Vagina (tissue), 2 donors: ENCODE results near the gene TRIM24. TPM values are rescaled to one million over a fixed set of nuclear protein-coding genes. Genes with fewer than 3 reads are reported as not detected.

Experiments
- DNase-seq, 2 donors: peaks; one replicate each; pipeline ENCODE4 v3.0.0-alpha.2; 2017; ENCODE audit errors: extremely low spot score in 2 of 2
- H3K27ac ChIP-seq: fragments of 200-600 bp; sonication (generic); one replicate; pipeline ENCODE4 v1.5.1; 2019
- H3K27me3 ChIP-seq: fragments of 200-600 bp; sonication (generic); one replicate; pipeline ENCODE4 v1.5.1; 2019
- H3K36me3 ChIP-seq, 2 donors: fragments of 200-600 bp; sonication (generic); one replicate each; pipeline ENCODE4 v1.5.1; 2017 to 2019
- H3K4me1 ChIP-seq: fragments of 200-600 bp; sonication (generic); one replicate; pipeline ENCODE4 v1.5.1; 2019
- H3K4me3 ChIP-seq, 2 donors: fragments of 200-600 bp; sonication (generic); 1 replicate in 1 of 2; 2 replicates in 1 of 2; pipeline ENCODE4 v1.5.1; 2016 to 2019
- H3K9me3 ChIP-seq: fragments of 200-600 bp; sonication (generic); one replicate; pipeline ENCODE4 v1.5.1; 2019
- CTCF ChIP-seq, 3 experiments: fragments of 450-650 bp in 2 of 3; fragments of 200-600 bp in 1 of 3; sonication (generic) in 1 of 3; IDR thresholded peaks; one replicate each; pipeline ENCODE4 v1.5.1; 2017 to 2019; ENCODE audit warnings: antibody characterized with exemption in 3 of 3, mild to moderate bottlenecking in 2 of 3, moderate library complexity in 2 of 3
- POLR2A ChIP-seq, 2 donors: fragments of 450-650 bp; IDR thresholded peaks; one replicate each; pipeline ENCODE4 v1.6.1; 2017; ENCODE audit warnings: antibody characterized with exemption in 2 of 2, mild to moderate bottlenecking in 2 of 2, moderate library complexity in 2 of 2
- POLR2AphosphoS5 ChIP-seq, 2 donors: sonication (generic); formaldehyde crosslinking; IDR thresholded peaks; one replicate each; pipeline ENCODE4 v1.9.0; 2017; ENCODE audit warnings: antibody characterized with exemption in 2 of 2, mild to moderate bottlenecking in 2 of 2, low read depth in 1 of 2; ENCODE audit not compliant: insufficient read depth in 1 of 2
- intact Hi-C: fragments of 100-400 bp; cut with DNase I; formaldehyde crosslinking; loops from one replicate; pipeline ENCODE4 v1.15.1; 2023
- total RNA-seq: library from RNA; depleted of rRNA; stranded (reverse); fragments of >200 nt; gene quantifications from one replicate; pipeline ENCODE4 v1.2.3, GENCODE V29; 2016

TRIM24 gene
- total RNA-seq, 1 donor from 2014 or later: 12.5 TPM

- peaks cover 0 to 16% of the 10 kb centered on the region in 2 donors for H3K36me3 ChIP-seq
Observed at GRCh38 chr7:138512092-138512858, 52.2 kb downstream of the TRIM24 start.

GRCh38 chr7:138512885-138513284 is 52.8 kb downstream of the TRIM24 start:
- Histone ChIP-seq H3K4me3 (no peak overlapping the region), H3K9me3 (no peaks in the 10 kb centered on the region), H3K36me3 (peaks cover 0 to 22% of the 10 kb centered on the region in 2 donors), H3K27ac (no peak overlapping the region), H3K27me3 (no peaks in the 10 kb centered on the region), H3K4me1 (no peaks in the 10 kb centered on the region)
- no peak for DNase-seq
- intact Hi-C loops: no loop called here
- TF ChIP-seq POLR2AphosphoS5 (IDR thresholded peaks at IDR 0.05; ENCODE audit: insufficient read depth in 1 of 2, low read depth in 1 of 2) (no peak), CTCF (IDR thresholded peaks at IDR 0.05) (no peak)

More at GRCh38 chr7:138512092-138512858, 52.2 kb downstream of the TRIM24 start:
- TF ChIP-seq POLR2AphosphoS5 (IDR thresholded peaks at IDR 0.05; ENCODE audit: insufficient read depth in 1 of 2, low read depth in 1 of 2) (no peak), CTCF (IDR thresholded peaks at IDR 0.05) (no peak), POLR2A (IDR thresholded peaks at IDR 0.05) (no peak)
- no peaks in the 10 kb centered on the region for H3K9me3 ChIP-seq
- H3K27ac ChIP-seq: no peak overlapping the region
- intact Hi-C loops: no loop called here
- H3K4me3 ChIP-seq: no peak overlapping the region
- H3K4me1 ChIP-seq: no peaks in the 10 kb centered on the region
- no peak for DNase-seq
- no peaks in the 10 kb centered on the region for H3K27me3 ChIP-seq

- Histone ChIP-seq H3K36me3 (peaks cover 0 to 23% of the 10 kb centered on the region in 2 donors), H3K27ac (no peak overlapping the region), H3K4me3 (no peak overlapping the region), H3K4me1 (no peaks in the 10 kb centered on the region), H3K9me3 (no peaks in the 10 kb centered on the region), H3K27me3 (no peaks in the 10 kb centered on the region)
- TF ChIP-seq POLR2AphosphoS5 (IDR thresholded peaks at IDR 0.05; ENCODE audit: insufficient read depth in 1 of 2, low read depth in 1 of 2) (no peak), POLR2A (IDR thresholded peaks at IDR 0.05) (no peak), CTCF (IDR thresholded peaks at IDR 0.05) (no peak)
- no peak for DNase-seq
- intact Hi-C loops: no loop called here
Observed at GRCh38 chr7:138513344-138513871, 53.3 kb downstream of the TRIM24 start.

- DNase-seq: no peak
- Histone ChIP-seq H3K27ac (no peak overlapping the region), H3K9me3 (no peaks in the 10 kb centered on the region), H3K36me3 (peaks cover 0 to 29% of the 10 kb centered on the region in 2 donors), H3K4me3 (no peak overlapping the region), H3K4me1 (no peaks in the 10 kb centered on the region), H3K27me3 (no peaks in the 10 kb centered on the region)
- TF ChIP-seq CTCF (IDR thresholded peaks at IDR 0.05) (no peak), POLR2A (IDR thresholded peaks at IDR 0.05) (no peak), POLR2AphosphoS5 (IDR thresholded peaks at IDR 0.05; ENCODE audit: insufficient read depth in 1 of 2, low read depth in 1 of 2) (no peak)
- intact Hi-C loops: no loop called here
Observed at GRCh38 chr7:138514044-138514443, 54.0 kb downstream of the TRIM24 start.

GRCh38 chr7:138515001-138515528 is 55.0 kb downstream of the TRIM24 start:
- H3K4me3 ChIP-seq: no peak overlapping the region
- TF ChIP-seq POLR2A (IDR thresholded peaks at IDR 0.05) (no peak), CTCF (IDR thresholded peaks at IDR 0.05) (no peak)
- no peaks in the 10 kb centered on the region for H3K4me1 ChIP-seq
- peaks cover 0 to 39% of the 10 kb centered on the region in 2 donors for H3K36me3 ChIP-seq
- H3K27ac ChIP-seq: no peak overlapping the region
- no peaks in the 10 kb centered on the region for H3K9me3 ChIP-seq
- no peaks in the 10 kb centered on the region for H3K27me3 ChIP-seq
- intact Hi-C loops: no loop called here
- DNase-seq: no peak
